Measurements from ENCODE around the gene DLEC1.

- TF ChIP-seq POLR2A (IDR thresholded peaks at IDR 0.05; ENCODE audit: low read depth, low read length) (no peak), TAF1 (IDR thresholded peaks at IDR 0.05; ENCODE audit: low read depth, low read length) (no peak), SPI1 (IDR thresholded peaks at IDR 0.05; ENCODE audit: low read depth, low read length) (no peak)
These were observed 23.0 kb upstream of the DLEC1 start for GRCh38 chr3:38015984-38016383.
